ENCODE data around the gene AHRR. TPM values are rescaled to one million over a fixed set of nuclear protein-coding genes. Genes with fewer than 3 reads are reported as not detected.
A peak's percentile ranks its signal among the peaks of the same experiment; 100 is the strongest.

Gene AHRR
- total RNA-seq, 1 experiment from 2014 or later, result 2.2 TPM

- H3K23ac ChIP-seq (ENCODE audit: insufficient read length, low read depth, low read length), result no peak overlapping the region
- no peak overlapping the region for H4K5ac ChIP-seq (ENCODE audit: insufficient read length, low read depth, low read length)
- no peak overlapping the region for H2BK5ac ChIP-seq (ENCODE audit: insufficient read length, low read length)
- H4K20me1 ChIP-seq (ENCODE audit: control insufficient read depth, insufficient read depth, insufficient read length), result no peaks in the 10 kb centered on the region
- H2BK20ac ChIP-seq (ENCODE audit: low read depth, low read length, poor library complexity, severe bottlenecking), result no peak overlapping the region
- no peak overlapping the region for H2AK5ac ChIP-seq (ENCODE audit: insufficient read length, low read length)
- H3K4me1 Mint-ChIP-seq, result peaks cover 28 to 40% of the 10 kb centered on the region in 2 experiments
- no peak overlapping the region for H2AFZ ChIP-seq (ENCODE audit: low read length)
- no peak overlapping the region for H3K27ac ChIP-seq (ENCODE audit: insufficient read length, low read depth, low read length)
- H3T11ph ChIP-seq (ENCODE audit: low read length), result no peak overlapping the region
- H3K9ac ChIP-seq (ENCODE audit: extremely low read depth, insufficient read length, low read length), result no peak overlapping the region
- peak; percentile 28 for DNase-seq
- H3K23me2 ChIP-seq (ENCODE audit: insufficient read length, low read depth, low read length, poor library complexity, severe bottlenecking), result no peaks in the 10 kb centered on the region
- TF ChIP-seq, protein P1, sequence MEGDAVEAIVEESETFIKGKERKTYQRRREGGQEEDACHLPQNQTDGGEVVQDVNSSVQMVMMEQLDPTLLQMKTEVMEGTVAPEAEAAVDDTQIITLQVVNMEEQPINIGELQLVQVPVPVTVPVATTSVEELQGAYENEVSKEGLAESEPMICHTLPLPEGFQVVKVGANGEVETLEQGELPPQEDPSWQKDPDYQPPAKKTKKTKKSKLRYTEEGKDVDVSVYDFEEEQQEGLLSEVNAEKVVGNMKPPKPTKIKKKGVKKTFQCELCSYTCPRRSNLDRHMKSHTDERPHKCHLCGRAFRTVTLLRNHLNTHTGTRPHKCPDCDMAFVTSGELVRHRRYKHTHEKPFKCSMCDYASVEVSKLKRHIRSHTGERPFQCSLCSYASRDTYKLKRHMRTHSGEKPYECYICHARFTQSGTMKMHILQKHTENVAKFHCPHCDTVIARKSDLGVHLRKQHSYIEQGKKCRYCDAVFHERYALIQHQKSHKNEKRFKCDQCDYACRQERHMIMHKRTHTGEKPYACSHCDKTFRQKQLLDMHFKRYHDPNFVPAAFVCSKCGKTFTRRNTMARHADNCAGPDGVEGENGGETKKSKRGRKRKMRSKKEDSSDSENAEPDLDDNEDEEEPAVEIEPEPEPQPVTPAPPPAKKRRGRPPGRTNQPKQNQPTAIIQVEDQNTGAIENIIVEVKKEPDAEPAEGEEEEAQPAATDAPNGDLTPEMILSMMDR (conservative IDR thresholded peaks at IDR 0.05), result no peak
- H3K9me3 ChIP-seq (ENCODE audit: control insufficient read depth, low read depth, low read length), result no peaks in the 10 kb centered on the region
- no peak overlapping the region for H3K18ac ChIP-seq (ENCODE audit: insufficient read length, low read depth, low read length)
- H2BK120ac ChIP-seq (ENCODE audit: low read depth, low read length, poor library complexity, severe bottlenecking), result no peak overlapping the region
- no peaks in the 10 kb centered on the region for H3K4me1 ChIP-seq (ENCODE audit: insufficient read depth, low read length)
- H3K79me1 ChIP-seq (ENCODE audit: insufficient read depth, low read depth, low read length, poor library complexity, severe bottlenecking), result no peaks in the 10 kb centered on the region
- H3K27me3 Mint-ChIP-seq (ENCODE audit: low read depth), result peaks cover 9% of the 10 kb centered on the region
- no peak overlapping the region for H3K27ac Mint-ChIP-seq
- H3K4me2 ChIP-seq (ENCODE audit: insufficient read depth, insufficient read length, low read length), result no peak overlapping the region
- H3K36me3 Mint-ChIP-seq (ENCODE audit: insufficient read depth in 1 of 3, low read depth in 3 of 3), result no peaks in the 10 kb centered on the region; a peak in 1 of 7 replicates
- H3K56ac ChIP-seq (ENCODE audit: insufficient read length, low read depth, low read length), result no peak overlapping the region
- no CpG with 5 or more reads among the region's 21 CpGs for WGBS (ENCODE audit: extremely low coverage, insufficient read length, low lambda C conversion rate)
- no peaks in the 10 kb centered on the region for H3K79me2 ChIP-seq (ENCODE audit: insufficient read depth, low read length)
- no peak overlapping the region for H3K4ac ChIP-seq (ENCODE audit: low read depth, low read length)
- no peak overlapping the region for H2BK12ac ChIP-seq (ENCODE audit: insufficient read length, low read depth, low read length)
- no peak overlapping the region for H4K91ac ChIP-seq (ENCODE audit: insufficient read length, low read depth, low read length)
- H4K8ac ChIP-seq (replicated peaks; ENCODE audit: insufficient read length, low read depth, low read length), result no peak overlapping the region
- no peaks in the 10 kb centered on the region; a peak in 1 of 5 replicates for H3K9me3 Mint-ChIP-seq
- H2BK15ac ChIP-seq (ENCODE audit: low read depth, low read length), result no peak overlapping the region
- H3K4me3 Mint-ChIP-seq, result no peak overlapping the region
- no peak overlapping the region for H3K14ac ChIP-seq (ENCODE audit: insufficient read depth, low read length)
- H3K27me3 ChIP-seq (ENCODE audit: insufficient read depth, low read length), result no peaks in the 10 kb centered on the region
Observed at GRCh38 chr5:395156-395920, 73.8 kb downstream of the AHRR start.
